SK-N-SH (cell line): ENCODE measurements around the gene ATG4B. TPM values are rescaled to one million over a fixed set of nuclear protein-coding genes. Genes with fewer than 3 reads are reported as not detected.

Experiments used
- CTCF ChIA-PET: fragments of 300-600, 350-600 bp; formaldehyde crosslinking; extraction: SDS; loops from one replicate; lab custom pipeline; 2021; lab: Yijun Ruan, JAX
- POLR2A ChIA-PET: fragments of 350-600 bp; sonication (Branson Sonifier 250); formaldehyde crosslinking; extraction: SDS; loops from one replicate; lab custom pipeline; 2020; ENCODE audit warnings: antibody characterized with exemption, inconsistent platforms; lab: Yijun Ruan, JAX
- DNase-seq: peaks from one replicate; pipeline ENCODE4 v3.0.0; 2012
- H2AFZ ChIP-seq: fragments of 200-600 bp; sonication (generic); 2 replicates; pipeline ENCODE4 v1.8.1; 2016; ENCODE audit warnings: antibody characterized with exemption, mild to moderate bottlenecking, low read depth
- H3F3A ChIP-seq: fragments of 200-600 bp; sonication (generic); replicated peaks from 2 replicates; pipeline ENCODE3; 2016; ENCODE audit warnings: antibody characterized with exemption, mild to moderate bottlenecking; ENCODE audit not compliant: insufficient read depth
- H3K27ac ChIP-seq, 2 experiments: fragments of 200-500 bp in 1 of 2; fragments of 200-600 bp in 1 of 2; sonication (Bioruptor generic) in 1 of 2; sonication (generic), shearing (Covaris generic) in 1 of 2; 2 replicates each; pipeline versions ENCODE4 v1.5.1 to v1.6.1; 2014 to 2016; ENCODE audit warnings: low read depth in 2 of 2, inconsistent platforms in 1 of 2, low read length in 1 of 2, mild to moderate bottlenecking in 1 of 2, mixed read lengths in 1 of 2
- H3K27me3 ChIP-seq: fragments of 200-600 bp; sonication (generic), shearing (Covaris generic); 2 replicates; pipeline ENCODE4 v1.6.1; 2016; ENCODE audit warnings: mixed run types; ENCODE audit not compliant: insufficient read depth
- H3K36me3 ChIP-seq, 2 experiments: fragments of 200-500 bp in 1 of 2; fragments of 200-600 bp in 1 of 2; sonication (Bioruptor generic) in 1 of 2; sonication (generic) in 1 of 2; replicated peaks in 1 of 2; 2 replicates each; pipeline versions ENCODE3 to v1.5.1; 2014 to 2016; ENCODE audit warnings: low read length in 1 of 2, mild to moderate bottlenecking in 1 of 2; ENCODE audit not compliant: insufficient read depth in 2 of 2, control insufficient read depth in 1 of 2
- H3K4me1 ChIP-seq, 2 experiments: fragments of 200-500 bp in 1 of 2; fragments of 200-600 bp in 1 of 2; sonication (Bioruptor generic) in 1 of 2; sonication (generic), shearing (Covaris generic) in 1 of 2; 2 replicates each; pipeline versions ENCODE4 v1.5.1 to v1.6.1; 2014 to 2016; ENCODE audit warnings: low read depth in 1 of 2, low read length in 1 of 2, mixed run types in 1 of 2; ENCODE audit not compliant: insufficient read depth in 2 of 2, control insufficient read depth in 1 of 2
- H3K4me2 ChIP-seq: fragments of 200-600 bp; sonication (generic), shearing (Covaris generic); 2 replicates; pipeline ENCODE4 v1.6.1; 2017; ENCODE audit warnings: mixed run types
- H3K4me3 ChIP-seq, 2 experiments: fragments of 200-500 bp in 1 of 2; fragments of 200-600 bp in 1 of 2; sonication (Bioruptor generic) in 1 of 2; sonication (generic), shearing (Covaris generic) in 1 of 2; 2 replicates each; pipeline versions ENCODE4 v1.5.1 to v1.8.1; 2014 to 2016; ENCODE audit warnings: low read depth in 2 of 2, inconsistent platforms in 1 of 2, low read length in 1 of 2, mild to moderate bottlenecking in 1 of 2, mixed read lengths in 1 of 2, moderate library complexity in 1 of 2
- H3K79me2 ChIP-seq: fragments of 200-600 bp; sonication (generic); 2 replicates; pipeline ENCODE4 v1.8.1; 2017; ENCODE audit warnings: mild to moderate bottlenecking; ENCODE audit not compliant: insufficient read depth
- H3K9ac ChIP-seq: fragments of 200-600 bp; sonication (generic); 2 replicates; pipeline ENCODE4 v1.6.1; 2017; ENCODE audit warnings: mixed run types
- H3K9me2 ChIP-seq: fragments of 200-600 bp; sonication (generic); 2 replicates; pipeline ENCODE4 v1.6.1; 2017; ENCODE audit warnings: mixed run types
- H3K9me3 ChIP-seq: fragments of 200-600 bp; sonication (generic); 2 replicates; pipeline ENCODE4 v1.6.1; 2017; ENCODE audit warnings: mixed run types, mild to moderate bottlenecking, moderate library complexity
- H4K20me1 ChIP-seq: fragments of 200-600 bp; sonication (generic); 2 replicates; pipeline ENCODE4 v1.6.1; 2017; ENCODE audit warnings: mild to moderate bottlenecking, mixed run types; ENCODE audit not compliant: insufficient read depth
- CHD2 ChIP-seq: fragments of 150-350 bp; IDR thresholded peaks from 2 replicates; pipeline ENCODE4 v1.6.1; 2018; ENCODE audit warnings: low read length; ENCODE audit not compliant: partially characterized antibody
- CTCF ChIP-seq: fragments of 200-600 bp; sonication (generic); IDR thresholded peaks from 2 replicates; pipeline ENCODE4 v1.6.1; 2017; ENCODE audit warnings: antibody characterized with exemption, mild to moderate bottlenecking, moderate library complexity
- ELF1 ChIP-seq: IDR thresholded peaks from 2 replicates; pipeline ENCODE4 v1.4.0; 2012
- EP300 ChIP-seq, 2 experiments: IDR thresholded peaks; 2 replicates each; pipeline versions ENCODE4 v1.4.0 to v1.6.1; 2012; ENCODE audit warnings: borderline replicate concordance in 1 of 2, low read depth in 1 of 2, low read length in 1 of 2
- EZH2phosphoT487 ChIP-seq: fragments of 200-600 bp; sonication (generic); IDR thresholded peaks from 2 replicates; pipeline ENCODE4 v1.6.1; 2017; ENCODE audit warnings: low read depth, mixed run types, mild to moderate bottlenecking, antibody characterized with exemption, moderate library complexity, borderline replicate concordance
- FOSL2 ChIP-seq: IDR thresholded peaks from 2 replicates; pipeline ENCODE4 v1.4.0; 2012; ENCODE audit warnings: low read depth, mild to moderate bottlenecking, moderate library complexity, borderline replicate concordance
- FOXJ3 ChIP-seq: sonication (generic); formaldehyde crosslinking; IDR thresholded peaks from 2 replicates; pipeline ENCODE4 v1.5.1; 2020; ENCODE audit warnings: mild to moderate bottlenecking, missing genetic modification reagents
- FOXM1 ChIP-seq: IDR thresholded peaks from 2 replicates; pipeline ENCODE4 v1.4.0; 2012; ENCODE audit warnings: low read depth, mild to moderate bottlenecking
- GATA2 ChIP-seq: sonication (generic); formaldehyde crosslinking; IDR thresholded peaks from 2 replicates; pipeline ENCODE4 v1.5.0; 2020; ENCODE audit warnings: mild to moderate bottlenecking, missing genetic modification reagents
- JUND ChIP-seq: IDR thresholded peaks from 2 replicates; pipeline ENCODE4 v1.4.0; 2012
- MXI1 ChIP-seq: IDR thresholded peaks from 2 replicates; pipeline ENCODE4 v1.6.1; 2012; ENCODE audit warnings: mild to moderate bottlenecking, low read depth, low read length, improper control_type of control experiment
- NFIC ChIP-seq: IDR thresholded peaks from 2 replicates; pipeline ENCODE4 v1.4.0; 2012; ENCODE audit warnings: borderline replicate concordance
- NRF1 ChIP-seq: IDR thresholded peaks from 2 replicates; pipeline ENCODE4 v1.6.1; 2012; ENCODE audit warnings: low read depth, mild to moderate bottlenecking, low read length
- POLR2AphosphoS5 ChIP-seq: IDR thresholded peaks from 2 replicates; pipeline ENCODE4 v1.6.1; 2012; ENCODE audit warnings: low read depth, low read length
- RAD21 ChIP-seq: IDR thresholded peaks from 2 replicates; pipeline ENCODE4 v1.6.1; 2012; ENCODE audit warnings: mild to moderate bottlenecking, low read length
- RFX5 ChIP-seq: IDR thresholded peaks from 2 replicates; pipeline ENCODE4 v1.6.1; 2012; ENCODE audit warnings: mild to moderate bottlenecking, improper control_type of control experiment, low read length
- RXRA ChIP-seq: IDR thresholded peaks from 2 replicates; pipeline ENCODE4 v1.4.0; 2012; ENCODE audit warnings: low read depth, mild to moderate bottlenecking, borderline replicate concordance
- TAF1 ChIP-seq: IDR thresholded peaks from 2 replicates; pipeline ENCODE4 v1.6.1; 2012; ENCODE audit warnings: low read depth, mild to moderate bottlenecking, low read length, moderate library complexity, borderline replicate concordance
- TEAD4 ChIP-seq: IDR thresholded peaks from 2 replicates; pipeline ENCODE4 v1.4.0; 2012; ENCODE audit warnings: mild to moderate bottlenecking, borderline replicate concordance; ENCODE audit not compliant: insufficient read depth
- YY1 ChIP-seq: IDR thresholded peaks from 2 replicates; pipeline ENCODE4 v1.4.0; 2012; ENCODE audit warnings: low read depth, mild to moderate bottlenecking
- ZBTB33 ChIP-seq: IDR thresholded peaks from 2 replicates; pipeline ENCODE4 v1.4.0; 2012; ENCODE audit warnings: low read depth, borderline replicate concordance
- WGBS: methylation state at CpG from one replicate; pipeline ENCODE4 v1.1.6; 2017; ENCODE audit warnings: low lambda C conversion rate; 5-methylcytosine and 5-hydroxymethylcytosine counted together
- polyA plus RNA-seq, 3 experiments: library from polyadenylated mRNA; depleted of rRNA; stranded (reverse); fragments of >200 nt; gene quantifications; 2 replicates each; pipeline ENCODE4 v1.2.3, GENCODE V29; 2012
- TF ChIP-seq, protein P1 (sequence below): IDR thresholded peaks from 2 replicates; pipeline ENCODE4 v1.4.0; 2012; ENCODE audit warnings: low read depth
- TF ChIP-seq, protein P2 (sequence below): IDR thresholded peaks from 2 replicates; pipeline ENCODE4; 2012

The ATG4B gene
- polyA plus RNA-seq, 1 of the 3 experiments (the other 2 are of a cell fraction): 107 TPM

DNA sequence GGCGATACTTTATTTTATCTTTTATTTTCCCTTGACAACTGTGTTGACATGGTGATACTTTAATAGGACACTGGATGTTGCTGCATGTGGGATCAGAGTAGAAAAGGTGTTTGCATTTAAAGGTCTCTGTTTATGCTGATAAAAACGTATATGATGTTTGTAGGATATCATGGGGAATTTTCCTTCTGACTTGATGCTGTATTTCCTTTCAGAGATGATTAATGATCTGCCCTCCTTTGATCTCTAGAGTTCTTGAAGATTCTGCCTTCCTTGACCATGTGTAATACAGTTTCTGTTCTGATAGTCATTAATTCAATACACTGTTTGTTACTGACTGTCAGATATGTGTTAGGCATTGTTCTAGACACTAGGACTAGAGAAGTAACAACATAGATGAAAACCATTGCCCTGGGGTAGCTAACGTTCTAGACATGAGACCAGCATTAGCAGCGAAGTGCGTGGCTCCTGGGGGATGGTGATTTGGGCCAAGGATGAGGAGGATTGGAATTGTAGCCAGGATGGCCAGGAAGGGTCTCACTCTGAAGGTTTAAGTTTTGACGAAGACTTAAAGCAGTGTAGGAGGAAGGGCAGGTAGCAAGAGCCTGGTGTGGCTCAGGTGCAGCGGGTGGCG is 2.8 kb downstream of the ATG4B start:
- ChIA-PET POLR2A (no interaction called here), CTCF (interaction anchor here (11.9 kb wide), 1 partner anchor 20 kb away, joined by 77 read pairs; no protein-coding TSS in a partner anchor)
- TF ChIP-seq POLR2AphosphoS5: no peak
- TF ChIP-seq MXI1: no peak
- TF ChIP-seq RFX5: no peak
- TF ChIP-seq JUND: no peak
- no peak for TF ChIP-seq EZH2phosphoT487
- no peak for TF ChIP-seq ZBTB33
- no peak for TF ChIP-seq NFIC
- TF ChIP-seq TAF1: no peak
- TF ChIP-seq FOXM1: no peak
- no peak for TF ChIP-seq YY1
- no peak for TF ChIP-seq EP300 (IDR thresholded peaks at IDR 0.05; ENCODE audit: borderline replicate concordance in 1 of 2, low read depth in 1 of 2, low read length in 1 of 2)
- no peak for TF ChIP-seq FOXJ3 (CRISPR knock-in tag)
- TF ChIP-seq ELF1: no peak
- no peak for TF ChIP-seq GATA2 (CRISPR knock-in tag)
- no peak for TF ChIP-seq RXRA
- no peak overlapping the region for H3K9ac ChIP-seq
- no peaks in the 10 kb centered on the region for H3K9me3 ChIP-seq
- H3K4me1 ChIP-seq: peaks cover 3 to 19% of the 10 kb centered on the region in 2 experiments; a peak in 3 of 4 replicates
- 95% methylated on average over 8 of the region's 8 CpGs for WGBS
- H3K27me3 ChIP-seq: no peaks in the 10 kb centered on the region
- peaks cover 8% of the 10 kb centered on the region for H3F3A ChIP-seq
- H3K27ac ChIP-seq: no peak overlapping the region
- H2AFZ ChIP-seq: no peak overlapping the region
- DNase-seq: no peak
- H3K9me2 ChIP-seq: no peaks in the 10 kb centered on the region
- peaks cover 64% of the 10 kb centered on the region for H4K20me1 ChIP-seq
- H3K36me3 ChIP-seq: peaks cover 8% of the 10 kb centered on the region in 2 experiments
- peaks cover 90% of the 10 kb centered on the region for H3K79me2 ChIP-seq
- H3K4me3 ChIP-seq: no peak overlapping the region
- no peak overlapping the region for H3K4me2 ChIP-seq

DNA sequence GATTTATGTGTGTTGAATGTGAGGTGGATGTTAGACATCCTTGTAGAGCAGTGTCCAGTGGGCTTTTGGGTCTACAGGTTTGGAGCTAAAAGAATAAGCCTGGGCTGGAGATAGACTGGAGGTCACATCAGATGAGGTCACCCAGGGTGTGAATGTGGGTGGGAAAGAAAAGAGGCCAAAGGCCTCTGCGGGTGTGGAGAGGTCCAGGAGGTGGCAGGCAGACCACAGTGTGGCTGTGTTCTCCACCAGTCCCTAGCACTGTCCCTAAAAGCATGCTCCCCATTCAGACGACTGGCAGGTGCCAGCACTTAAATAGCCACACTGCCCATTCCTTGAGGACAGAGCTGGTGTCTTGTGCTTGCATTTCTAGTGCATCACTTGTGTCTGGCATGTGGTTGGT is 4.1 kb downstream of the ATG4B start:
- ChIA-PET CTCF (interaction anchor here (2.1 to 11.9 kb wide), 2 partner anchors 10 to 18 kb away, joined by 4 to 77 read pairs; no protein-coding TSS in a partner anchor), POLR2A (no interaction called here)
- peaks cover 4% of the 10 kb centered on the region for H3F3A ChIP-seq
- H3K4me1 ChIP-seq: peaks cover 3 to 16% of the 10 kb centered on the region in 2 experiments; a peak in 3 of 4 replicates
- H3K79me2 ChIP-seq: peaks cover 92% of the 10 kb centered on the region
- H3K9ac ChIP-seq: no peak overlapping the region
- H3K9me2 ChIP-seq: no peaks in the 10 kb centered on the region
- peaks cover 77% of the 10 kb centered on the region for H4K20me1 ChIP-seq
- no peak for DNase-seq
- H3K9me3 ChIP-seq: no peaks in the 10 kb centered on the region
- no peak overlapping the region for H3K4me3 ChIP-seq
- H3K27me3 ChIP-seq: no peaks in the 10 kb centered on the region
- 48% methylated on average over 2 of the region's 2 CpGs for WGBS
- H3K4me2 ChIP-seq: no peak overlapping the region
- no peak overlapping the region for H2AFZ ChIP-seq
- H3K27ac ChIP-seq: no peak overlapping the region
- H3K36me3 ChIP-seq: peaks cover 8 to 10% of the 10 kb centered on the region in 2 experiments
- TF ChIP-seq POLR2AphosphoS5: no peak
- no peak for TF ChIP-seq NFIC
- no peak for TF ChIP-seq MXI1
- TF ChIP-seq TAF1: no peak
- TF ChIP-seq, protein P1, sequence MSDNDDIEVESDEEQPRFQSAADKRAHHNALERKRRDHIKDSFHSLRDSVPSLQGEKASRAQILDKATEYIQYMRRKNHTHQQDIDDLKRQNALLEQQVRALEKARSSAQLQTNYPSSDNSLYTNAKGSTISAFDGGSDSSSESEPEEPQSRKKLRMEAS: no peak
- TF ChIP-seq, protein P2, sequence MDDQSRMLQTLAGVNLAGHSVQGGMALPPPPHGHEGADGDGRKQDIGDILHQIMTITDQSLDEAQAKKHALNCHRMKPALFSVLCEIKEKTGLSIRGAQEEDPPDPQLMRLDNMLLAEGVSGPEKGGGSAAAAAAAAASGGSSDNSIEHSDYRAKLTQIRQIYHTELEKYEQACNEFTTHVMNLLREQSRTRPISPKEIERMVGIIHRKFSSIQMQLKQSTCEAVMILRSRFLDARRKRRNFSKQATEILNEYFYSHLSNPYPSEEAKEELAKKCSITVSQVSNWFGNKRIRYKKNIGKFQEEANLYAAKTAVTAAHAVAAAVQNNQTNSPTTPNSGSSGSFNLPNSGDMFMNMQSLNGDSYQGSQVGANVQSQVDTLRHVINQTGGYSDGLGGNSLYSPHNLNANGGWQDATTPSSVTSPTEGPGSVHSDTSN: no peak
- TF ChIP-seq RAD21: no peak
- no peak for TF ChIP-seq NRF1
- TF ChIP-seq CHD2: no peak
- TF ChIP-seq RXRA: no peak
- no peak for TF ChIP-seq YY1
- no peak for TF ChIP-seq CTCF
- TF ChIP-seq FOXM1: no peak
- no peak for TF ChIP-seq FOSL2
- TF ChIP-seq TEAD4: no peak
- TF ChIP-seq RFX5: no peak
